Ovary (tissue), 9 donors: Measurements from ENCODE around the gene CHCHD6. TPM values are rescaled to one million over a fixed set of nuclear protein-coding genes. Genes with fewer than 3 reads are reported as not detected.

Source experiments
- DNase-seq, 5 donors: peaks; one replicate each; pipeline ENCODE4 v3.0.0-alpha.2; 2019 to 2020
- H3K27ac ChIP-seq, 2 donors: fragments of 200-600 bp; one replicate each; pipeline versions ENCODE4 v1.5.1 to v1.8.0; 2019 to 2022
- H3K27me3 ChIP-seq: fragments of 200-600 bp; one replicate; pipeline ENCODE4 v1.8.0; 2022
- H3K36me3 ChIP-seq: fragments of 200-600 bp; sonication (generic); one replicate; pipeline ENCODE4 v1.5.1; 2019
- H3K4me1 ChIP-seq: one replicate; pipeline ENCODE4 v1.8.1; 2013; ENCODE audit warnings: mild to moderate bottlenecking, moderate library complexity; ENCODE audit not compliant: insufficient read depth
- H3K4me3 ChIP-seq: fragments of 200-600 bp; sonication (generic); one replicate; pipeline ENCODE4 v1.5.1; 2017
- H3K9me3 ChIP-seq, 2 donors: fragments of 200-600 bp in 1 of 2; sonication (generic) in 1 of 2; one replicate each; pipeline versions ENCODE4 v1.5.1 to v1.8.1; 2013 to 2019; ENCODE audit warnings: mild to moderate bottlenecking in 1 of 2, moderate library complexity in 1 of 2
- EP300 ChIP-seq: sonication (generic); formaldehyde crosslinking; IDR thresholded peaks from one replicate; pipeline ENCODE4 v1.6.1; 2017; ENCODE audit warnings: antibody characterized with exemption
- POLR2A ChIP-seq: fragments of 450-650 bp; IDR thresholded peaks from one replicate; pipeline ENCODE4 v1.6.1; 2017; ENCODE audit warnings: antibody characterized with exemption, mild to moderate bottlenecking, moderate library complexity
- WGBS, 3 donors: extraction: QIAGEN DNeasy Blood & Tissue Kit in 1 of 3; methylation state at CpG; one replicate each; pipeline versions ENCODE4 v1.1.5 to v1.1.7; 2013 to 2017; 5-methylcytosine and 5-hydroxymethylcytosine counted together
- intact Hi-C, 4 donors: fragments of 100-400 bp; cut with DNase I; formaldehyde crosslinking; loops; one replicate each; pipeline versions ENCODE4 v1.11.0 to v1.15.1; 2022 to 2023
- polyA plus RNA-seq, 2 donors: library from polyadenylated mRNA; stranded (reverse); fragments of 200-250 nt in 1 of 2; fragments of 350-450 nt in 1 of 2; fragmentation: Illumina TruSeq in 1 of 2; extraction: RNeasy Lipid Tissue Mini Kit (QIAGEN cat#74804) in 1 of 2; gene quantifications; one replicate each; pipeline ENCODE4 v1.2.3, GENCODE V29; 2013 to 2014
- total RNA-seq, 7 donors: library from RNA; depleted of rRNA in 2 of 7; stranded (reverse); fragments of >200 nt in 2 of 7; fragmentation: NEBNext Ultra II Directional in 3 of 7; extraction: Animal tissue kit (Norgen Biotek cat#: 25700) in 3 of 7; gene quantifications; one replicate each; pipeline versions ENCODE4 v1.1.0 to v1.2.4, GENCODE V29; 2016 to 2023
- TF ChIP-seq, protein P1 (sequence below), 3 donors: fragments of 450-650 bp in 2 of 3; fragments of 200-600 bp in 1 of 3; IDR thresholded peaks; one replicate each; pipeline versions ENCODE4 v1.5.1 to v1.8.0; 2016 to 2022; ENCODE audit warnings: antibody characterized with exemption in 3 of 3, mild to moderate bottlenecking in 1 of 3
- donor health status: DM: no; HTN: no; CAD: no; lungs with moderate emphysema.
- donor health status: DM: no; HTN: no; CAD: no.
- donor health status: Bipolar disorder and iron deficiency.
- donor health status: DM: yes; HTN: yes; CAD: no.
- donor health status: DM: no; HTN: no; CAD: no.
- donor health status: DM: yes; HTN: yes; CAD: no.

The CHCHD6 gene
- total and polyA plus RNA-seq, 9 donors: 8.5 to 24.6 (median 19.5) TPM

DNA sequence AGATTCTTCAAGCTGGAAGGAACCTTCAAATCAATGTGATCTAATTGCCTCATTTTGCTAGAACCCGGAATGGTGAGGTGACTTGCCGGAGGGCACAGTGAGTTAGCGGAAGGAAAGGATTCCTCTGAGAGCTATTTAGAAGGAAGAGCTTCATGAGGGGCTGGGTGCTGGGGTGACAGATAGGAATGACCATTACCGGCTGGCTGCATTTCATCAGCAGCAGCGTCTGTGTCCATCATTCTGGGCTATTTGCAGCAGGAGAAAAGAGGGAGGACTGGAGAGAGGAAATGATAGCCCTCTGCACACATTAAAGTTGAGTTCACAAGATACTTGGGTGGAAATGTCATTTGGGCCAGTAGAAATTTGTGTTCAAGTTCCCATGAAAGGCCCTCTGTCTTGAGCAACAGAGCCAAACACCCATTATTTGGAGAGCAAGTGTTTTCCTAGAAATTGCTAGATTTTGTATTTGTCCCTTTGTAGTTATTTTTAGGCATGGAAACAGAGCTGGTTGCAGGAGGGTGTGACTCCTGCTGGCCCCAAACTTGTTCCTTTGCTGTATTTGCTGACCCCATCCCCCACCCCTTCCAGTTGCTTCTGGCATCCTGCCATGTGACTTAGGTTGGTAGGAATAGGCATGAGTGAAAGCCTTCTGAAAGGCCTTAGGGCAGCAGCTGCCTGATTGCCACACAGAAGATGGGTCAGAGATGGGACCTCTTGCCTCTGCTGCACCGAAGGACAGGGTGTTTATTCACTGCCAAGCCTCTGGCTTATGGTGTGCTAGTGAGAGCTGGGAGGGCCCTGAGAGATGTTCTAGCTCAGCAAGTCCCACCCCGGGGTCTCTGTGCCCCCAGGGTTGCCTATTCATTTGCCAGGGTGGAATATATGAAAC is 191.4 kb downstream of the CHCHD6 start:
- 67 to 71% (median 69%) methylated on average over 7 of the region's 7 CpGs for WGBS, 3 donors
- intact Hi-C loops: no loop called here
- Histone ChIP-seq H3K4me1 (peaks cover 32% of the 10 kb centered on the region), H3K27ac (peak overlapping the region in 1 of 2 donors; percentile 55), H3K27me3 (no peaks in the 10 kb centered on the region), H3K4me3 (no peak overlapping the region), H3K9me3 (no peaks in the 10 kb centered on the region), H3K36me3 (no peaks in the 10 kb centered on the region)
- TF ChIP-seq POLR2A: no peak
- no peak for TF ChIP-seq EP300
- TF ChIP-seq, protein P1, sequence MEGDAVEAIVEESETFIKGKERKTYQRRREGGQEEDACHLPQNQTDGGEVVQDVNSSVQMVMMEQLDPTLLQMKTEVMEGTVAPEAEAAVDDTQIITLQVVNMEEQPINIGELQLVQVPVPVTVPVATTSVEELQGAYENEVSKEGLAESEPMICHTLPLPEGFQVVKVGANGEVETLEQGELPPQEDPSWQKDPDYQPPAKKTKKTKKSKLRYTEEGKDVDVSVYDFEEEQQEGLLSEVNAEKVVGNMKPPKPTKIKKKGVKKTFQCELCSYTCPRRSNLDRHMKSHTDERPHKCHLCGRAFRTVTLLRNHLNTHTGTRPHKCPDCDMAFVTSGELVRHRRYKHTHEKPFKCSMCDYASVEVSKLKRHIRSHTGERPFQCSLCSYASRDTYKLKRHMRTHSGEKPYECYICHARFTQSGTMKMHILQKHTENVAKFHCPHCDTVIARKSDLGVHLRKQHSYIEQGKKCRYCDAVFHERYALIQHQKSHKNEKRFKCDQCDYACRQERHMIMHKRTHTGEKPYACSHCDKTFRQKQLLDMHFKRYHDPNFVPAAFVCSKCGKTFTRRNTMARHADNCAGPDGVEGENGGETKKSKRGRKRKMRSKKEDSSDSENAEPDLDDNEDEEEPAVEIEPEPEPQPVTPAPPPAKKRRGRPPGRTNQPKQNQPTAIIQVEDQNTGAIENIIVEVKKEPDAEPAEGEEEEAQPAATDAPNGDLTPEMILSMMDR (IDR thresholded peaks at IDR 0.05): no peak
- peak in 4 of 5 donors; percentile 44 to 56 (median 50) for DNase-seq

DNA sequence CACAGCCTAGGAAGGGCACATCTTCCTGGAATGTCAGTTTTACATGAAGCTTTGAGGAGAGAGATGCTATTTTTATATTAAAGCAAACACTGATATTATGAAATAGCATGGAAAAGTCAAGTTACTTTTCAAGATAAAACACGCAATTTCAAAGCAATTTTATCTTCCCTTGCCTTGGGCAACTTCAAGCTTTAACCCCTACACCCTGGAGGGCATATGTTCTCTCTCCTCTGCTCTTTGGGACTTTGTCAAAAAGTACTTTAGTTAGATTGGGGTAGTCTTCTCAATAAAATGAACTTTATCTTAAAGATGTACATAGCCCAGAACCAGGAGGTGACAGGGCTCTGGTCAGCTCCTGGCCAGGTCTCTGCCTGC is 192.0 kb downstream of the CHCHD6 start:
- DNase-seq: no peak
- peaks cover 32% of the 10 kb centered on the region for H3K4me1 ChIP-seq
- no peak overlapping the region for H3K4me3 ChIP-seq
- H3K9me3 ChIP-seq: no peaks in the 10 kb centered on the region
- intact Hi-C loops: no loop called here
- TF ChIP-seq EP300 (no peak), POLR2A (no peak)
- TF ChIP-seq, protein P1 (IDR thresholded peaks at IDR 0.05): no peak
- 5 to 16% (median 13%) methylated on average over 1 of the region's 1 CpG for WGBS, 3 donors
- H3K27ac ChIP-seq: peak overlapping the region; percentile 39 to 55
- H3K27me3 ChIP-seq: no peaks in the 10 kb centered on the region
- H3K36me3 ChIP-seq: no peaks in the 10 kb centered on the region

DNA sequence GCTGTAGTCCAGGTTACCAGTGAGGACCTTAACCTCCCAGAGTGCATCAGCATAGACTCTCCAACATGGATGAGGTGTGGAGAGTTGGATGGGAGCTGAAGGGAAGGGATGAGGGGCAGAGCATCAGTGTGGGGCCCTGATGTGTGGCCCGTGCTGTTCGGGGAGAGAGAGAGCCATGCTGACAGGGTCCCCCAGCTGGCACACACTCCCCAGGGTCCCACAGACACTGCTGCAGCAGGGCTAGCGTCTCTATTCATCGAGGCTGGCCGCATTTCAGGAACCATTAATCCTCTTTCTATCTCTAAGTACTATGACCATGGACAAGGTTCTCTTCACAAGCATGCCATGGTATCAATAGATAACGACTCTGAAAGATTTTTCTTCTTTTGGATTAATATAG is 192.9 kb downstream of the CHCHD6 start:
- H3K27ac ChIP-seq: peak overlapping the region in 1 of 2 donors; percentile 55
- no peaks in the 10 kb centered on the region for H3K27me3 ChIP-seq
- no peak overlapping the region for H3K4me3 ChIP-seq
- peaks cover 32% of the 10 kb centered on the region for H3K4me1 ChIP-seq
- DNase-seq: no peak
- intact Hi-C loops: no loop called here
- 46 to 65% (median 59%) methylated on average over 6 of the region's 6 CpGs for WGBS, 3 donors
- H3K9me3 ChIP-seq: no peaks in the 10 kb centered on the region
- no peaks in the 10 kb centered on the region for H3K36me3 ChIP-seq
- TF ChIP-seq, protein P1 (IDR thresholded peaks at IDR 0.05): no peak
- TF ChIP-seq POLR2A: no peak
- TF ChIP-seq EP300: no peak

DNA sequence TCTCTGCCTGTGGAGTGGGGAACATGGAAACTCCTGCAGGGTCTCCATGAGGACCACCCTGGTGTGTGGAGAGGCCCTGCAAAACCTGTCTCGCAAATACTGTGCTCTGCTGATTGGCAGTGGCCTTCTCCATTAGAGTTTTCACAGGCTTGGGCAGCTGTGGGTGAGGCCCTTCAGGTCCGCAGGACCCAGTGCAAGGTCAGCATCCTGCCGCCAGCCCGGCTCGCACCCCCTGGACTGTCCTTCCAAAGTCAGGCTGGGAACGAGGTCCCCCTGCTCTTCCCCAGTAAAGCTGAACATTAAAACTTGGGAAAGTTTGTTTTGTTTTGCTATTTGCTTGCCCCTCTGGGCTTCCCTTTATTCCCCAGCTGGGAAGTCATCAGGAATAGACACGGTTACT is 193.9 kb downstream of the CHCHD6 start:
- H3K27me3 ChIP-seq: no peaks in the 10 kb centered on the region
- H3K27ac ChIP-seq: peak overlapping the region in 1 of 2 donors; percentile 43
- no peaks in the 10 kb centered on the region for H3K9me3 ChIP-seq
- no peak for DNase-seq
- 68 to 90% (median 81%) methylated on average over 7 of the region's 7 CpGs for WGBS, 3 donors
- intact Hi-C loops: no loop called here
- no peaks in the 10 kb centered on the region for H3K36me3 ChIP-seq
- no peak overlapping the region for H3K4me3 ChIP-seq
- TF ChIP-seq EP300 (no peak), POLR2A (no peak)
- TF ChIP-seq, protein P1 (IDR thresholded peaks at IDR 0.05): no peak
- H3K4me1 ChIP-seq: peaks cover 32% of the 10 kb centered on the region
